HEK293 (cell line): Measurements from ENCODE around the gene DCT.

Experiments
- CTCF ChIA-PET: fragments of 350-600 bp; formaldehyde crosslinking; extraction: SDS; loops from one replicate; lab custom pipeline; 2021; ENCODE audit warnings: antibody characterized with exemption; lab: Yijun Ruan, JAX
- POLR2A ChIA-PET: fragments of 300-600 bp; formaldehyde crosslinking; extraction: SDS; loops from one replicate; lab custom pipeline; 2020; ENCODE audit warnings: antibody characterized with exemption, inconsistent platforms; lab: Yijun Ruan, JAX
- H3K27ac ChIP-seq: fragments of 200-500 bp; sonication (Bioruptor generic); 2 replicates; pipeline ENCODE4 v1.5.1; 2014; ENCODE audit warnings: low read depth, low read length, control low read depth, inconsistent platforms; ENCODE audit errors: extremely low read depth
- H3K36me3 ChIP-seq, 2 experiments: fragments of 200-500 bp in 1 of 2; sonication (Bioruptor generic) in 1 of 2; 1 replicate in 1 of 2; 2 replicates in 1 of 2; pipeline ENCODE4 v1.5.1; 2014 to 2017; ENCODE audit warnings: inconsistent platforms in 2 of 2, low read length in 2 of 2; ENCODE audit not compliant: control insufficient read depth in 2 of 2, insufficient read depth in 1 of 2
- H3K4me1 ChIP-seq: fragments of 200-500 bp; sonication (Bioruptor generic); 2 replicates; pipeline ENCODE4 v1.5.1; 2014; ENCODE audit warnings: mild to moderate bottlenecking, low read length, inconsistent platforms; ENCODE audit not compliant: control insufficient read depth, insufficient read depth
- H3K4me3 ChIP-seq: 2 replicates; pipeline ENCODE4 v1.5.1; 2011; ENCODE audit warnings: low read depth, mild to moderate bottlenecking, control low read depth, low read length, moderate library complexity
- H3K9me3 ChIP-seq: fragments of 200-500 bp; sonication (Bioruptor generic); 2 replicates; pipeline ENCODE4 v1.5.1; 2014; ENCODE audit warnings: low read depth, low read length, inconsistent platforms; ENCODE audit not compliant: control insufficient read depth, insufficient read depth
- EGR2 ChIP-seq: fragments of 450-650 bp; formaldehyde crosslinking; IDR thresholded peaks from 2 replicates; pipeline ENCODE4 v1.5.1; 2016; ENCODE audit warnings: low read depth, missing biosample characterization, missing genetic modification characterization
- FEZF1 ChIP-seq: fragments of 450-650 bp; formaldehyde crosslinking; IDR thresholded peaks from 2 replicates; pipeline ENCODE4 v1.5.1; 2016; ENCODE audit warnings: missing biosample characterization, missing genetic modification characterization
- HOXD13 ChIP-seq: sonication (generic); formaldehyde crosslinking; IDR thresholded peaks from 2 replicates; pipeline ENCODE4 v1.8.0; 2022; ENCODE audit warnings: missing genetic modification reagents, borderline replicate concordance
- OVOL3 ChIP-seq: fragments of 450-650 bp; formaldehyde crosslinking; IDR thresholded peaks from 2 replicates; pipeline ENCODE4 v1.5.1; 2016; ENCODE audit warnings: missing biosample characterization, missing genetic modification characterization
- TRIM28 ChIP-seq: IDR thresholded peaks from 2 replicates; pipeline ENCODE4 v1.6.1; 2011; ENCODE audit warnings: low read length, control low read depth, borderline replicate concordance
- ZBTB48 ChIP-seq: fragments of 450-650 bp; formaldehyde crosslinking; IDR thresholded peaks from 2 replicates; pipeline ENCODE4 v1.5.1; 2016; ENCODE audit warnings: missing biosample characterization, missing genetic modification characterization
- ZNF133 ChIP-seq: fragments of 450-650 bp; formaldehyde crosslinking; IDR thresholded peaks from 2 replicates; pipeline ENCODE4 v1.5.1; 2016; ENCODE audit warnings: missing biosample characterization, missing genetic modification characterization
- ZNF138 ChIP-seq: fragments of 450-650 bp; formaldehyde crosslinking; IDR thresholded peaks from 2 replicates; pipeline ENCODE4 v1.5.1; 2016; ENCODE audit warnings: missing biosample characterization, missing genetic modification characterization, borderline replicate concordance
- ZNF146 ChIP-seq: fragments of 450-650 bp; formaldehyde crosslinking; IDR thresholded peaks from 2 replicates; pipeline ENCODE4 v1.5.1; 2016; ENCODE audit warnings: missing biosample characterization, missing genetic modification characterization
- ZNF214 ChIP-seq: fragments of 450-650 bp; formaldehyde crosslinking; IDR thresholded peaks from 2 replicates; pipeline ENCODE4 v1.5.1; 2017; ENCODE audit warnings: missing biosample characterization, mild to moderate bottlenecking, missing genetic modification characterization, borderline replicate concordance
- ZNF24 ChIP-seq: fragments of 450-650 bp; formaldehyde crosslinking; IDR thresholded peaks from 2 replicates; pipeline ENCODE4 v1.5.1; 2016; ENCODE audit warnings: missing biosample characterization, missing genetic modification characterization
- ZNF335 ChIP-seq: fragments of 450-650 bp; formaldehyde crosslinking; conservative IDR thresholded peaks from 2 replicates; pipeline ENCODE4 v1.5.1; 2016; ENCODE audit warnings: missing biosample characterization, missing genetic modification characterization
- ZNF473 ChIP-seq: fragments of 450-650 bp; formaldehyde crosslinking; IDR thresholded peaks from 2 replicates; pipeline ENCODE4 v1.5.1; 2017; ENCODE audit warnings: missing biosample characterization, missing genetic modification characterization
- ZNF501 ChIP-seq: fragments of 450-650 bp; formaldehyde crosslinking; IDR thresholded peaks from 2 replicates; pipeline ENCODE4 v1.5.1; 2016; ENCODE audit warnings: missing biosample characterization, missing genetic modification characterization
- ZNF510 ChIP-seq: fragments of 450-650 bp; formaldehyde crosslinking; IDR thresholded peaks from 2 replicates; pipeline ENCODE4 v1.5.1; 2018; ENCODE audit warnings: mild to moderate bottlenecking, missing genetic modification characterization, missing biosample characterization; ENCODE audit not compliant: insufficient replicate concordance
- ZNF548 ChIP-seq: fragments of 450-650 bp; formaldehyde crosslinking; IDR thresholded peaks from 2 replicates; pipeline ENCODE4 v1.5.1; 2016; ENCODE audit warnings: missing biosample characterization, missing genetic modification characterization
- ZNF549 ChIP-seq: fragments of 450-650 bp; IDR thresholded peaks from 2 replicates; pipeline ENCODE4 v1.5.1; 2018; ENCODE audit warnings: missing biosample characterization, missing genetic modification characterization, mild to moderate bottlenecking, inconsistent platforms, moderate library complexity
- ZNF555 ChIP-seq: fragments of 450-650 bp; formaldehyde crosslinking; conservative IDR thresholded peaks from 2 replicates; pipeline ENCODE4 v1.5.1; 2017; ENCODE audit warnings: missing biosample characterization, mild to moderate bottlenecking, missing genetic modification characterization, inconsistent platforms
- ZNF600 ChIP-seq: fragments of 450-650 bp; formaldehyde crosslinking; IDR thresholded peaks from 2 replicates; pipeline ENCODE4 v1.5.1; 2016; ENCODE audit warnings: missing biosample characterization, missing genetic modification characterization
- ZNF623 ChIP-seq: fragments of 450-650 bp; formaldehyde crosslinking; IDR thresholded peaks from 2 replicates; pipeline ENCODE4 v1.5.1; 2016; ENCODE audit warnings: missing biosample characterization, missing genetic modification characterization
- ZNF629 ChIP-seq: fragments of 450-650 bp; formaldehyde crosslinking; IDR thresholded peaks from 2 replicates; pipeline ENCODE4 v1.5.1; 2017; ENCODE audit warnings: missing biosample characterization, missing genetic modification characterization
- ZNF654 ChIP-seq: fragments of 450-650 bp; formaldehyde crosslinking; IDR thresholded peaks from 2 replicates; pipeline ENCODE4 v1.5.1; 2016; ENCODE audit warnings: low read depth, missing biosample characterization, missing genetic modification characterization
- ZNF707 ChIP-seq: fragments of 450-650 bp; formaldehyde crosslinking; IDR thresholded peaks from 2 replicates; pipeline ENCODE4 v1.5.1; 2016; ENCODE audit warnings: missing biosample characterization, missing genetic modification characterization
- ZSCAN16 ChIP-seq: fragments of 450-650 bp; formaldehyde crosslinking; IDR thresholded peaks from 2 replicates; pipeline ENCODE4 v1.5.1; 2016; ENCODE audit warnings: missing biosample characterization, missing genetic modification characterization
- TF ChIP-seq, protein P1 (sequence below): fragments of 450-650 bp; formaldehyde crosslinking; IDR thresholded peaks from 2 replicates; pipeline ENCODE4 v1.5.1; 2017; ENCODE audit warnings: missing biosample characterization, missing genetic modification characterization
- TF ChIP-seq, protein P2 (sequence below): fragments of 450-650 bp; formaldehyde crosslinking; IDR thresholded peaks from 2 replicates; pipeline ENCODE4 v1.5.1; 2016; ENCODE audit warnings: missing biosample characterization, missing genetic modification characterization
- TF ChIP-seq, protein P3 (sequence below): fragments of 450-650 bp; formaldehyde crosslinking; IDR thresholded peaks from 2 replicates; pipeline ENCODE4; 2016; ENCODE audit warnings: missing biosample characterization, missing genetic modification characterization

The DCT gene

DNA sequence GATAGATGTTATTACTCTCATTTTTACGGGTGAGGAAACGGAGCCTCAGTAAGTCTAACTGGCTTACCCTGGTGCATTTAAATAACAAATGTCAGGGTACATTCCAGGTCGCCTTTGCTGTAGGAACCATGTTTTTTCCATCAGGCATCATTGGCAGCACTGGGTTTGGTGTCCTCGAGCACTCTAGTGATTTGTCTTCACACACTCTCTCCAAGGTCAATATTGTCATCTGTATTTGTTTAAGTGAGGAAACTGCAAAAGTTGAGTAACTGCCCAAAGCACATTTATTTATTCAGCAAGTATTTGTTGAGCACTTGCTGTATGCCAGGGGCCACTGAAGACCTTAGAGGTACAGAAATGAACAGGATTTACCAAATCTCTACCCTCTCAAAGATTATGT lies 78.6 kb downstream of the DCT start:
- ChIA-PET POLR2A (no interaction called here), CTCF (no interaction called here)
- Histone ChIP-seq H3K36me3 (no peaks in the 10 kb centered on the region), H3K9me3 (no peaks in the 10 kb centered on the region), H3K4me3 (no peak overlapping the region), H3K4me1 (no peaks in the 10 kb centered on the region), H3K27ac (no peak overlapping the region)
- TF ChIP-seq ZNF549 (tag by site-specific recombination) (no peak), ZNF138 (tag by site-specific recombination) (no peak), ZNF629 (tag by site-specific recombination) (no peak), ZNF133 (tag by site-specific recombination) (no peak), TRIM28 (no peak), ZNF501 (tag by site-specific recombination) (no peak), ZNF335 (tag by site-specific recombination) (no peak), ZNF473 (tag by site-specific recombination) (no peak), ZNF214 (tag by site-specific recombination) (no peak), ZNF24 (tag by site-specific recombination) (no peak), EGR2 (tag by site-specific recombination) (no peak), ZNF146 (tag by site-specific recombination) (no peak)

DNA sequence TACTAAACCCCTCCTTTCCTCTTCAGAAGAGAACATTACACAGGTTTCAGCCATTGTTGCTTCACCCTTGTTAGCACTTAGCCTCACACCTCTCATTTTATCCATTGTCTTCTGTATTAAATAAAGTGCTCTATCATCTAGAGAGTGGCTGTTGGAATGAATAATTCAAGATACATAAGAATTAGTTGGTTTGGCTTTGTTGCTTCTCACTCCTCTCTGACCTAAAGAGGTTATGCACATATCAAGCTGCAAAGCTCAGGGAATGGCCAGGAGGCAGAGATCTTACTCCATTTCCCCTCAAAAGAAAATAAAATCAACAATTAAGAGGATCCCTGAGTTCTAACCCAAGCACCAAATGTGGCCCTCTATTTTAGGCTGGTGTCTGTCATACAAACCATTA lies 79.7 kb downstream of the DCT start:
- H3K4me3 ChIP-seq: no peak overlapping the region
- H3K4me1 ChIP-seq: no peaks in the 10 kb centered on the region
- CTCF ChIA-PET: no interaction called here
- H3K9me3 ChIP-seq: no peaks in the 10 kb centered on the region
- POLR2A ChIA-PET: no interaction called here
- H3K27ac ChIP-seq: no peak overlapping the region
- H3K36me3 ChIP-seq: no peaks in the 10 kb centered on the region
- TF ChIP-seq, protein P1, sequence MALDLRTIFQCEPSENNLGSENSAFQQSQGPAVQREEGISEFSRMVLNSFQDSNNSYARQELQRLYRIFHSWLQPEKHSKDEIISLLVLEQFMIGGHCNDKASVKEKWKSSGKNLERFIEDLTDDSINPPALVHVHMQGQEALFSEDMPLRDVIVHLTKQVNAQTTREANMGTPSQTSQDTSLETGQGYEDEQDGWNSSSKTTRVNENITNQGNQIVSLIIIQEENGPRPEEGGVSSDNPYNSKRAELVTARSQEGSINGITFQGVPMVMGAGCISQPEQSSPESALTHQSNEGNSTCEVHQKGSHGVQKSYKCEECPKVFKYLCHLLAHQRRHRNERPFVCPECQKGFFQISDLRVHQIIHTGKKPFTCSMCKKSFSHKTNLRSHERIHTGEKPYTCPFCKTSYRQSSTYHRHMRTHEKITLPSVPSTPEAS: no peak
- no peak for TF ChIP-seq HOXD13 (CRISPR knock-in tag)
- TF ChIP-seq ZNF555 (tag by site-specific recombination): no peak
- TF ChIP-seq ZNF600 (tag by site-specific recombination): no peak
- TF ChIP-seq ZSCAN16 (tag by site-specific recombination): no peak
- TF ChIP-seq ZNF707 (tag by site-specific recombination): no peak
- TF ChIP-seq ZNF548 (tag by site-specific recombination): no peak
- TF ChIP-seq ZNF623 (tag by site-specific recombination): no peak
- TF ChIP-seq, protein P2, sequence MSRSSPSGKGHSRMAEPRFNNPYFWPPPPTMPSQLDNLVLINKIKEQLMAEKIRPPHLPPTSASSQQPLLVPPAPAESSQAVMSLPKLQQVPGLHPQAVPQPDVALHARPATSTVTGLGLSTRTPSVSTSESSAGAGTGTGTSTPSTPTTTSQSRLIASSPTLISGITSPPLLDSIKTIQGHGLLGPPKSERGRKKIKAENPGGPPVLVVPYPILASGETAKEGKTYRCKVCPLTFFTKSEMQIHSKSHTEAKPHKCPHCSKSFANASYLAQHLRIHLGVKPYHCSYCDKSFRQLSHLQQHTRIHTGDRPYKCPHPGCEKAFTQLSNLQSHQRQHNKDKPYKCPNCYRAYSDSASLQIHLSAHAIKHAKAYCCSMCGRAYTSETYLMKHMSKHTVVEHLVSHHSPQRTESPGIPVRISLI (tag by site-specific recombination): no peak
- no peak for TF ChIP-seq ZNF473 (tag by site-specific recombination)
- no peak for TF ChIP-seq ZNF654
- no peak for TF ChIP-seq ZBTB48 (tag by site-specific recombination)
- TF ChIP-seq FEZF1 (tag by site-specific recombination): no peak
- TF ChIP-seq, protein P3, sequence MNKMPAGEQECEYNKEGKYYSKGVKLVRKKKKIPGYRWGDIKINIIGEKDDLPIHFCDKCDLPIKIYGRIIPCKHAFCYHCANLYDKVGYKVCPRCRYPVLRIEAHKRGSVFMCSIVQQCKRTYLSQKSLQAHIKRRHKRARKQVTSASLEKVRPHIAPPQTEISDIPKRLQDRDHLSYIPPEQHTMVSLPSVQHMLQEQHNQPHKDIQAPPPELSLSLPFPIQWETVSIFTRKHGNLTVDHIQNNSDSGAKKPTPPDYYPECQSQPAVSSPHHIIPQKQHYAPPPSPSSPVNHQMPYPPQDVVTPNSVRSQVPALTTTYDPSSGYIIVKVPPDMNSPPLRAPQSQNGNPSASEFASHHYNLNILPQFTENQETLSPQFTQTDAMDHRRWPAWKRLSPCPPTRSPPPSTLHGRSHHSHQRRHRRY: no peak
- TF ChIP-seq ZNF510 (tag by site-specific recombination): no peak
- TF ChIP-seq OVOL3 (tag by site-specific recombination): no peak
